Astrocyte (in vitro differentiated cells and primary cell): ENCODE measurements around the gene VCL. TPM values are rescaled to one million over a fixed set of nuclear protein-coding genes. Genes with fewer than 3 reads are reported as not detected.

ENCODE experiments used
- DNase-seq: peaks from one replicate; pipeline ENCODE4 v3.0.0-alpha.2; 2010; ENCODE audit warnings: low read depth
- FAIRE-seq: peaks from 2 replicates; lab custom pipeline; 2011; peaks lifted over from hg19 to GRCh38; lab: Jason Lieb, UNC
- H2AFZ ChIP-seq: 2 replicates; pipeline ENCODE4 v1.6.0; 2012; ENCODE audit warnings: low read depth, low read length, inconsistent platforms
- H3K27ac ChIP-seq: 2 replicates; pipeline ENCODE4 v1.5.1; 2011; ENCODE audit warnings: low read depth, low read length, inconsistent platforms
- H3K27me3 ChIP-seq: 2 replicates; pipeline ENCODE4 v1.6.0; 2011; ENCODE audit warnings: low read length, inconsistent platforms; ENCODE audit not compliant: insufficient read depth
- H3K36me3 ChIP-seq: 2 replicates; pipeline ENCODE4 v1.5.1; 2011; ENCODE audit warnings: low read length, inconsistent platforms; ENCODE audit not compliant: insufficient read depth
- H3K4me1 ChIP-seq: 2 replicates; pipeline ENCODE4 v1.5.1; 2011; ENCODE audit warnings: low read length, inconsistent platforms; ENCODE audit not compliant: insufficient read depth
- H3K4me2 ChIP-seq: 2 replicates; pipeline ENCODE4 v1.6.0; 2012; ENCODE audit warnings: low read length, inconsistent platforms
- H3K4me3 ChIP-seq: 2 replicates; pipeline ENCODE4 v1.5.1; 2011; ENCODE audit warnings: low read depth, mild to moderate bottlenecking, low read length, inconsistent platforms; ENCODE audit not compliant: insufficient read depth
- H3K79me2 ChIP-seq: 2 replicates; pipeline ENCODE4 v1.6.0; 2012; ENCODE audit warnings: mild to moderate bottlenecking, low read length, inconsistent platforms; ENCODE audit not compliant: insufficient read depth
- H3K9ac ChIP-seq: 2 replicates; pipeline ENCODE4 v1.6.0; 2012; ENCODE audit warnings: mild to moderate bottlenecking, low read length, inconsistent platforms
- H3K9me3 ChIP-seq: 2 replicates; pipeline ENCODE4 v1.5.1; 2012; ENCODE audit warnings: low read depth, mild to moderate bottlenecking, low read length, inconsistent platforms; ENCODE audit not compliant: insufficient read depth
- H4K20me1 ChIP-seq: 2 replicates; pipeline ENCODE4 v1.6.0; 2012; ENCODE audit warnings: low read length, inconsistent platforms; ENCODE audit not compliant: insufficient read depth
- H3K27ac Mint-ChIP-seq: one replicate; pipeline ENCODE4 v1.8.0; 2021; ENCODE audit warnings: mild to moderate bottlenecking, mixed read lengths; ENCODE audit not compliant: unreplicated experiment
- H3K27me3 Mint-ChIP-seq: one replicate; pipeline ENCODE4 v1.8.0; 2021; ENCODE audit warnings: low read depth, mixed read lengths; ENCODE audit not compliant: unreplicated experiment
- H3K36me3 Mint-ChIP-seq: one replicate; pipeline ENCODE4 v1.8.0; 2021; ENCODE audit warnings: low read depth, mixed read lengths; ENCODE audit not compliant: unreplicated experiment
- H3K4me1 Mint-ChIP-seq: one replicate; pipeline ENCODE4 v1.8.0; 2021; ENCODE audit warnings: low read depth, mixed read lengths; ENCODE audit not compliant: unreplicated experiment
- H3K4me3 Mint-ChIP-seq: one replicate; pipeline ENCODE4 v1.8.0; 2021; ENCODE audit warnings: mild to moderate bottlenecking, moderate library complexity, mixed read lengths; ENCODE audit not compliant: unreplicated experiment
- H3K9me3 Mint-ChIP-seq: one replicate; pipeline ENCODE4 v1.8.0; 2021; ENCODE audit warnings: mild to moderate bottlenecking, mixed read lengths; ENCODE audit not compliant: unreplicated experiment
- CTCF ChIP-seq: IDR thresholded peaks from 2 replicates; pipeline ENCODE4 v1.5.1; 2011; ENCODE audit warnings: low read depth, mild to moderate bottlenecking, inconsistent platforms, low read length, moderate library complexity; ENCODE audit not compliant: insufficient read depth
- EZH2 ChIP-seq: IDR thresholded peaks from 2 replicates; pipeline ENCODE4 v1.6.1; 2012; ENCODE audit warnings: mild to moderate bottlenecking, low read length, inconsistent platforms; ENCODE audit not compliant: insufficient read depth
- total RNA-seq: library from RNA; stranded (reverse); gene quantifications from 2 replicates; pipeline ENCODE4 v1.2.1, GENCODE V29; 2021

The VCL gene
- total RNA-seq, 1 donor from 2014 or later, result 474 TPM

- Histone ChIP-seq H3K9me3 (no peaks in the 10 kb centered on the region), H2AFZ (no peak overlapping the region), H3K4me2 (no peak overlapping the region), H3K79me2 (no peaks in the 10 kb centered on the region), H3K27me3 (no peaks in the 10 kb centered on the region), H3K36me3 (no peaks in the 10 kb centered on the region), H3K4me3 (no peak overlapping the region), H4K20me1 (no peaks in the 10 kb centered on the region), H3K4me1 (peaks cover 3% of the 10 kb centered on the region), H3K9ac (no peak overlapping the region), H3K27ac (no peak overlapping the region)
- TF ChIP-seq CTCF (no peak), EZH2 (no peak)
- H3K9me3 Mint-ChIP-seq, result no peaks in the 10 kb centered on the region
- no peaks in the 10 kb centered on the region for H3K27me3 Mint-ChIP-seq
- H3K36me3 Mint-ChIP-seq, result no peaks in the 10 kb centered on the region
- H3K4me1 Mint-ChIP-seq, result peaks cover 9% of the 10 kb centered on the region
- no peak for DNase-seq
- H3K27ac Mint-ChIP-seq, result no peak overlapping the region
- H3K4me3 Mint-ChIP-seq, result no peak overlapping the region
- FAIRE-seq, result no peak
Measured at GRCh38 chr10:73991203-73991883, 6.6 kb upstream of the VCL start.

- Histone ChIP-seq H3K27me3 (no peaks in the 10 kb centered on the region), H3K9ac (no peak overlapping the region), H3K4me1 (peaks cover 3% of the 10 kb centered on the region), H3K9me3 (no peaks in the 10 kb centered on the region), H3K27ac (no peak overlapping the region), H3K36me3 (no peaks in the 10 kb centered on the region), H4K20me1 (no peaks in the 10 kb centered on the region), H3K4me2 (no peak overlapping the region), H2AFZ (no peak overlapping the region), H3K4me3 (no peak overlapping the region), H3K79me2 (no peaks in the 10 kb centered on the region)
- H3K27me3 Mint-ChIP-seq, result no peaks in the 10 kb centered on the region
- TF ChIP-seq CTCF, result no peak
- no peak for TF ChIP-seq EZH2
- H3K4me1 Mint-ChIP-seq, result peaks cover 9% of the 10 kb centered on the region
- H3K4me3 Mint-ChIP-seq, result no peak overlapping the region
- DNase-seq (no peak), FAIRE-seq (no peak)
- H3K27ac Mint-ChIP-seq, result no peak overlapping the region
- no peaks in the 10 kb centered on the region for H3K36me3 Mint-ChIP-seq
- H3K9me3 Mint-ChIP-seq, result no peaks in the 10 kb centered on the region
Measured at GRCh38 chr10:73991884-73992245, 6.1 kb upstream of the VCL start.
